Neural cell (in vitro differentiated cells): ENCODE results near the gene GPS1.

Experiments
- CTCF ChIP-seq: fragments of 450-650 bp; IDR thresholded peaks from 2 replicates; pipeline ENCODE4 v1.5.1; 2014; ENCODE audit warnings: antibody characterized with exemption, mild to moderate bottlenecking, moderate library complexity; ENCODE audit not compliant: poor library complexity, severe bottlenecking
- EP300 ChIP-seq: fragments of 450-650 bp; conservative IDR thresholded peaks from 2 replicates; pipeline ENCODE4 v1.6.1; 2014; ENCODE audit warnings: antibody characterized with exemption, mild to moderate bottlenecking, moderate library complexity; ENCODE audit not compliant: poor library complexity, severe bottlenecking
- EZH2 ChIP-seq: fragments of 200-600, 300-800 bp; shearing (Covaris generic), sonication (generic); IDR thresholded peaks from 2 replicates; pipeline ENCODE4 v1.6.1; 2014; ENCODE audit warnings: antibody characterized with exemption, low read length, borderline replicate concordance, mild to moderate bottlenecking; ENCODE audit not compliant: insufficient read depth, poor library complexity, severe bottlenecking
- MXI1 ChIP-seq: fragments of 450-650 bp; conservative IDR thresholded peaks from 2 replicates; pipeline ENCODE4 v1.6.1; 2014; ENCODE audit warnings: antibody characterized with exemption, mild to moderate bottlenecking; ENCODE audit not compliant: poor library complexity, severe bottlenecking
- POLR2AphosphoS5 ChIP-seq: IDR thresholded peaks from 2 replicates; pipeline ENCODE4 v1.6.1; 2012
- RAD21 ChIP-seq: fragments of 450-650 bp; conservative IDR thresholded peaks from 2 replicates; pipeline ENCODE4 v1.6.1; 2014; ENCODE audit warnings: antibody characterized with exemption, mild to moderate bottlenecking, moderate library complexity
- SMC3 ChIP-seq: fragments of 450-650 bp; conservative IDR thresholded peaks from 2 replicates; pipeline ENCODE4 v1.6.1; 2014; ENCODE audit warnings: antibody characterized with exemption, mild to moderate bottlenecking, moderate library complexity; ENCODE audit not compliant: poor library complexity
- TAF1 ChIP-seq: IDR thresholded peaks from 2 replicates; pipeline ENCODE4 v1.6.1; 2012; ENCODE audit warnings: low read depth

DNA sequence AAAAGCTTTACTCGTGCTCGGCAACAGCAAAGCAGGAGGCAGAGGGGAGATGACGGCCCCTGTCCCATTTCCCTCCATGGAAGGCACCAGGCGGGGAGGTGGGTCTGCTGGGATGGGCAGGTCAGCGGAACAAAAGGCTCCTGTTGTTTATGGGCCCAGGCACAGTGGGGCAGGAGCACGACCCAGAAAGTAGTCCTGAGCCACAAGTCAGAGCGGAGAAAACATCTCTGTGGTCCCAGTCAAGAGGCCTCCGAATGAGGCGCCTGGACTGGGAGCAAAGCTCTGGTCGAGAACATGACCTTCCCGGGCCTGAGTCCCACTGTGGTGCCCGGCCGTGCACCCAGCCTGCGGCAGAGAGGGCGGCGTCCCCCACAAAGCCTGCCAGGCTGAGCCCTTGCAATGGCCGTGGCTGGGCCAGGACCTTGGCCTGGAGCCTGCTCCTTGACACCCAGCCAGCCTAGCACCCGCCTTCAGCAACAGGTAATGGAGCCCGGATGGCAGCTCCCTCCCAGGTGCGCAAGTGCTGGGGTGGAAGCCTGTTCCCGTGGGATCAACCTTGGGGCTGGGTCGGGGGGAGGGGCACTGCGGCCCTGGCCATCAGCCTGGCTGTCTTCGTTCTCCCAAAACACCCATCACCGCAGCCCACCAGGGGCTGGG lies 3.7 kb upstream of the GPS1 start:
- no peak for TF ChIP-seq CTCF
- TF ChIP-seq RAD21 = no peak
- no peak for TF ChIP-seq EP300
- no peak for TF ChIP-seq POLR2AphosphoS5
- no peak for TF ChIP-seq EZH2
- TF ChIP-seq SMC3 = no peak
- no peak for TF ChIP-seq TAF1
- TF ChIP-seq MXI1 = no peak
